ENCODE results near the gene NAV2.

Gene NAV2

DNA sequence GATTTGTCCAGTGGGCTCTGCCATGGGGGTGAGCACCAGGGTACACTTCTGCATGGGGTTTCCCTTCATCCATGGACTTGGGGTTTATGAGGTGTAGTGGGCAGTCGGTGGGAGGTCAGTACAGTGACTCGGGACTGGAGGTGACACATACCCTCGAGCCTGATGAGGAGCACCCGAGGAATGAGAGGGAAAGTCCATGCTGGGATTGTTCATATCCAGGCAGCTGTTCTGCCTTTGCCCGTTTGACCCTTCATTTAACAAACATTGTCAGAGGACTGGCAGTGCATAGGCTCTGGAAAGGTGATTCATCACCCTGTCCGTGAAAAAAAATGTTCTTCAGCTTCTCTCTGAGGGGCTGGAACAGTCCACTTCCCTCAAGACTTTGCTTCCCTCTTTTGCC lies 2.7 kb downstream of the NAV2 start:
- in situ Hi-C loops (cut with HindIII; ENCODE audit: low sequenced_read_pairs) = no loop called here
- peak overlapping the region; percentile 68 for H3K4me3 ChIP-seq (ENCODE audit: low read depth, low read length)
- no peak for DNase-seq (ENCODE audit: low read depth)
- TF ChIP-seq, protein P1, sequence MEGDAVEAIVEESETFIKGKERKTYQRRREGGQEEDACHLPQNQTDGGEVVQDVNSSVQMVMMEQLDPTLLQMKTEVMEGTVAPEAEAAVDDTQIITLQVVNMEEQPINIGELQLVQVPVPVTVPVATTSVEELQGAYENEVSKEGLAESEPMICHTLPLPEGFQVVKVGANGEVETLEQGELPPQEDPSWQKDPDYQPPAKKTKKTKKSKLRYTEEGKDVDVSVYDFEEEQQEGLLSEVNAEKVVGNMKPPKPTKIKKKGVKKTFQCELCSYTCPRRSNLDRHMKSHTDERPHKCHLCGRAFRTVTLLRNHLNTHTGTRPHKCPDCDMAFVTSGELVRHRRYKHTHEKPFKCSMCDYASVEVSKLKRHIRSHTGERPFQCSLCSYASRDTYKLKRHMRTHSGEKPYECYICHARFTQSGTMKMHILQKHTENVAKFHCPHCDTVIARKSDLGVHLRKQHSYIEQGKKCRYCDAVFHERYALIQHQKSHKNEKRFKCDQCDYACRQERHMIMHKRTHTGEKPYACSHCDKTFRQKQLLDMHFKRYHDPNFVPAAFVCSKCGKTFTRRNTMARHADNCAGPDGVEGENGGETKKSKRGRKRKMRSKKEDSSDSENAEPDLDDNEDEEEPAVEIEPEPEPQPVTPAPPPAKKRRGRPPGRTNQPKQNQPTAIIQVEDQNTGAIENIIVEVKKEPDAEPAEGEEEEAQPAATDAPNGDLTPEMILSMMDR (IDR thresholded peaks at IDR 0.05; ENCODE audit: low read depth, low read length, missing control alignments) = no peak

DNA sequence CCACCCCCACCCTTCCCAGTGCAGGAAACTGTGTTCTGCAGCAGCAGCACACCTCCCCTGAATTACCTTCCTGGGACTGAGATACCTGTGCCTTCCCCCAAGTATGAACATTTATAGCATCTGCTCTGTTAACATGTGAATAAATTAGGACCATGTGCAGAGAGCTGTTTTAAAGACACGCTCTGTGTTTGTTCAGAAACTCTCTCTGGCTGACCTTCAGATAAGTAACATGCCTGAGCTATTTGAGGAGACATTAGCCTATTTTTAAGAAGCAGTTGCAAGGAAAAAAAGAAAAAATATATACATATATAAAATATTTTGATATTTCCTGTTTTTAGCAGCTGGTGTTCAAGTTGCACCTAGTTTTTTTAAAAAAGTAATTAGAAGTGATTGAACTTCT lies 5.4 kb downstream of the NAV2 start:
- in situ Hi-C loops (cut with HindIII; ENCODE audit: low sequenced_read_pairs) = no loop called here
- no peak for DNase-seq (ENCODE audit: low read depth)
- TF ChIP-seq, protein P1 (IDR thresholded peaks at IDR 0.05; ENCODE audit: low read depth, low read length, missing control alignments) = no peak
- no peak overlapping the region for H3K4me3 ChIP-seq (ENCODE audit: low read depth, low read length)

GRCh38 chr11:19718951-19719350 lies 6.3 kb downstream of the NAV2 start:
- no peak for DNase-seq (ENCODE audit: low read depth)
- TF ChIP-seq, protein P1 (IDR thresholded peaks at IDR 0.05; ENCODE audit: low read depth, low read length, missing control alignments) = no peak
- in situ Hi-C loops (cut with HindIII; ENCODE audit: low sequenced_read_pairs) = no loop called here
- H3K4me3 ChIP-seq (ENCODE audit: low read depth, low read length) = no peak overlapping the region

GRCh38 chr11:19719960-19720359 lies 7.3 kb downstream of the NAV2 start:
- TF ChIP-seq, protein P1 (IDR thresholded peaks at IDR 0.05; ENCODE audit: low read depth, low read length, missing control alignments) = no peak
- H3K4me3 ChIP-seq (ENCODE audit: low read depth, low read length) = no peak overlapping the region
- in situ Hi-C loops (cut with HindIII; ENCODE audit: low sequenced_read_pairs) = loop anchor here (10.0 kb wide), 1 partner anchor 155 kb away; no protein-coding TSS in a partner anchor
- DNase-seq (ENCODE audit: low read depth) = no peak

GRCh38 chr11:19721176-19721575 lies 8.5 kb downstream of the NAV2 start:
- TF ChIP-seq, protein P1 (IDR thresholded peaks at IDR 0.05; ENCODE audit: low read depth, low read length, missing control alignments) = no peak
- DNase-seq (ENCODE audit: low read depth) = no peak
- in situ Hi-C loops (cut with HindIII; ENCODE audit: low sequenced_read_pairs) = loop anchor here (10.0 kb wide), 1 partner anchor 156 kb away; no protein-coding TSS in a partner anchor
- no peak overlapping the region for H3K4me3 ChIP-seq (ENCODE audit: low read depth, low read length)

DNA sequence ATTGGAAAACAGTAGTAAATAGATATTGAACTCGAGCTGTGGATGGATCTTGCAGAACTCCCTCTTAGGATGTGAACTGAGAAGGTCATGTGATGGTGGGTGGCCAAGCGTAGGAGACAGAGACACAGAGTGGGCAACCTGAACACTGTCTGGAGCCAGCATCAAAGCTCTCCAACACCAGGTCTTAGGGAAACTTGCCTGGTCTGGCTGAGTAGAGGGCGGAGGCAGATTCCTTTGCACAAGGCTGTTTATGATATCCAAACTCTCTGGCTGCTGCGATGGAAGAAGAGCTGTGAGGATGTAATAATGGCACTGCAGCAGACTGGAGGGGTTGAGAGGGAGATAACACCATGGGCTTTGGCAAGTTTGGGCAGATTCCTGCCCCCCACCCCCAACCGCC lies 10.1 kb downstream of the NAV2 start:
- TF ChIP-seq, protein P1 (IDR thresholded peaks at IDR 0.05; ENCODE audit: low read depth, low read length, missing control alignments) = no peak
- in situ Hi-C loops (cut with HindIII; ENCODE audit: low sequenced_read_pairs) = loop anchor here (10.0 kb wide), 1 partner anchor 158 kb away; no protein-coding TSS in a partner anchor
- no peak overlapping the region for H3K4me3 ChIP-seq (ENCODE audit: low read depth, low read length)
- DNase-seq (ENCODE audit: low read depth) = no peak

Measured in astrocyte of the cerebellum (primary cell).